ENCODE data around the gene CLBA1. TPM values are rescaled to one million over a fixed set of nuclear protein-coding genes. Genes with fewer than 3 reads are reported as not detected.

CLBA1 gene
- total and polyA plus RNA-seq, 4 donors: 12.3 to 22.3 (median 13.8) TPM

GRCh38 chr14:105012171-105012985 lies 26.8 kb downstream of the CLBA1 start:
- Histone ChIP-seq H3K27ac (ENCODE audit: low read depth in 1 of 2, low read length in 1 of 2) (no peak overlapping the region), H3K36me3 (ENCODE audit: control insufficient read depth in 4 of 4, insufficient read depth in 4 of 4, low read length in 4 of 4) (peaks cover 0 to 18% (median 9%) of the 10 kb centered on the region in 4 donors), H3K9me3 (ENCODE audit: control insufficient read depth in 4 of 4, insufficient read depth in 3 of 4, low read length in 3 of 4) (peaks cover 0 to 2% (median 0%) of the 10 kb centered on the region in 4 donors), H3K27me3 (ENCODE audit: control insufficient read depth in 3 of 3, insufficient read depth in 3 of 3, low read length in 2 of 3) (no peaks in the 10 kb centered on the region), H3K4me3 (no peak overlapping the region), H3K4me1 (ENCODE audit: control insufficient read depth in 5 of 5, insufficient read depth in 5 of 5, low read length in 5 of 5) (peaks cover 0 to 30% (median 10%) of the 10 kb centered on the region in 5 donors), H3K9ac (ENCODE audit: insufficient read depth in 1 of 2, low read length in 2 of 2) (no peak overlapping the region)
- no peak for TF ChIP-seq CTCF (IDR thresholded peaks at IDR 0.05; ENCODE audit: control extremely low read depth, extremely low read depth)
- ATAC-seq (ENCODE audit: insufficient read depth, low FRiP score) (no peak), DNase-seq (no peak)
- 70 to 76% methylated on average over 23 of the region's 23 CpGs for WGBS, 2 donors

GRCh38 chr14:105013150-105013785 lies 27.7 kb downstream of the CLBA1 start:
- ATAC-seq (ENCODE audit: insufficient read depth, low FRiP score) (no peak), DNase-seq (peak; percentile 30 to 57 (median 37))
- Histone ChIP-seq H3K9ac (ENCODE audit: insufficient read depth in 1 of 2, low read length in 2 of 2) (peak overlapping the region in 1 of 2 donors; percentile 25), H3K36me3 (ENCODE audit: control insufficient read depth in 4 of 4, insufficient read depth in 4 of 4, low read length in 4 of 4) (peaks cover 0 to 13% (median 5%) of the 10 kb centered on the region in 4 donors), H3K4me3 (no peak overlapping the region), H3K27ac (ENCODE audit: low read depth in 1 of 2, low read length in 1 of 2) (no peak overlapping the region), H3K4me1 (ENCODE audit: control insufficient read depth in 5 of 5, insufficient read depth in 5 of 5, low read length in 5 of 5) (peaks cover 0 to 31% (median 7%) of the 10 kb centered on the region in 5 donors), H3K9me3 (ENCODE audit: control insufficient read depth in 4 of 4, insufficient read depth in 3 of 4, low read length in 3 of 4) (peaks cover 0 to 2% (median 0%) of the 10 kb centered on the region in 4 donors), H3K27me3 (ENCODE audit: control insufficient read depth in 3 of 3, insufficient read depth in 3 of 3, low read length in 2 of 3) (no peaks in the 10 kb centered on the region)
- 56 to 75% methylated on average over 8 of the region's 8 CpGs for WGBS, 2 donors
- TF ChIP-seq CTCF (IDR thresholded peaks at IDR 0.05; ENCODE audit: control extremely low read depth, extremely low read depth): no peak

- ATAC-seq (ENCODE audit: insufficient read depth, low FRiP score): no peak
- Histone ChIP-seq H3K27ac (ENCODE audit: low read depth in 1 of 2, low read length in 1 of 2) (no peak overlapping the region), H3K9ac (ENCODE audit: insufficient read depth in 1 of 2, low read length in 2 of 2) (no peak overlapping the region), H3K27me3 (ENCODE audit: control insufficient read depth in 3 of 3, insufficient read depth in 3 of 3, low read length in 2 of 3) (no peaks in the 10 kb centered on the region), H3K4me3 (no peak overlapping the region), H3K4me1 (ENCODE audit: control insufficient read depth in 5 of 5, insufficient read depth in 5 of 5, low read length in 5 of 5) (peaks cover 0 to 36% (median 8%) of the 10 kb centered on the region in 5 donors), H3K36me3 (ENCODE audit: control insufficient read depth in 4 of 4, insufficient read depth in 4 of 4, low read length in 4 of 4) (peaks cover 0 to 13% (median 5%) of the 10 kb centered on the region in 4 donors), H3K9me3 (ENCODE audit: control insufficient read depth in 4 of 4, insufficient read depth in 3 of 4, low read length in 3 of 4) (peaks cover 0 to 2% (median 0%) of the 10 kb centered on the region in 4 donors)
- 83 to 90% methylated on average over 9 of the region's 9 CpGs for WGBS, 2 donors
- no peak for TF ChIP-seq CTCF (IDR thresholded peaks at IDR 0.05; ENCODE audit: control extremely low read depth, extremely low read depth)
- no peak for DNase-seq
These were observed 28.4 kb downstream of the CLBA1 start for GRCh38 chr14:105014032-105014431.
